ENCODE results near the gene KCNG2.

Gene KCNG2

GRCh38 chr18:79919089-79919488 is 121.4 kb downstream of the KCNG2 start:
- TF ChIP-seq, protein P1, sequence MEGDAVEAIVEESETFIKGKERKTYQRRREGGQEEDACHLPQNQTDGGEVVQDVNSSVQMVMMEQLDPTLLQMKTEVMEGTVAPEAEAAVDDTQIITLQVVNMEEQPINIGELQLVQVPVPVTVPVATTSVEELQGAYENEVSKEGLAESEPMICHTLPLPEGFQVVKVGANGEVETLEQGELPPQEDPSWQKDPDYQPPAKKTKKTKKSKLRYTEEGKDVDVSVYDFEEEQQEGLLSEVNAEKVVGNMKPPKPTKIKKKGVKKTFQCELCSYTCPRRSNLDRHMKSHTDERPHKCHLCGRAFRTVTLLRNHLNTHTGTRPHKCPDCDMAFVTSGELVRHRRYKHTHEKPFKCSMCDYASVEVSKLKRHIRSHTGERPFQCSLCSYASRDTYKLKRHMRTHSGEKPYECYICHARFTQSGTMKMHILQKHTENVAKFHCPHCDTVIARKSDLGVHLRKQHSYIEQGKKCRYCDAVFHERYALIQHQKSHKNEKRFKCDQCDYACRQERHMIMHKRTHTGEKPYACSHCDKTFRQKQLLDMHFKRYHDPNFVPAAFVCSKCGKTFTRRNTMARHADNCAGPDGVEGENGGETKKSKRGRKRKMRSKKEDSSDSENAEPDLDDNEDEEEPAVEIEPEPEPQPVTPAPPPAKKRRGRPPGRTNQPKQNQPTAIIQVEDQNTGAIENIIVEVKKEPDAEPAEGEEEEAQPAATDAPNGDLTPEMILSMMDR (conservative IDR thresholded peaks at IDR 0.05; ENCODE audit: control insufficient read depth, insufficient read depth, low read depth, low read length), result no peak
- no peak for DNase-seq (ENCODE audit: low read depth)
- no peak overlapping the region for H3K4me3 ChIP-seq (ENCODE audit: control insufficient read depth, low read depth, low read length)

- DNase-seq (ENCODE audit: low read depth), result no peak
- H3K4me3 ChIP-seq (ENCODE audit: control insufficient read depth, low read depth, low read length), result no peak overlapping the region
- TF ChIP-seq, protein P1 (conservative IDR thresholded peaks at IDR 0.05; ENCODE audit: control insufficient read depth, insufficient read depth, low read depth, low read length), result no peak
Observed at GRCh38 chr18:79921984-79922965, 124.5 kb downstream of the KCNG2 start.

DNA sequence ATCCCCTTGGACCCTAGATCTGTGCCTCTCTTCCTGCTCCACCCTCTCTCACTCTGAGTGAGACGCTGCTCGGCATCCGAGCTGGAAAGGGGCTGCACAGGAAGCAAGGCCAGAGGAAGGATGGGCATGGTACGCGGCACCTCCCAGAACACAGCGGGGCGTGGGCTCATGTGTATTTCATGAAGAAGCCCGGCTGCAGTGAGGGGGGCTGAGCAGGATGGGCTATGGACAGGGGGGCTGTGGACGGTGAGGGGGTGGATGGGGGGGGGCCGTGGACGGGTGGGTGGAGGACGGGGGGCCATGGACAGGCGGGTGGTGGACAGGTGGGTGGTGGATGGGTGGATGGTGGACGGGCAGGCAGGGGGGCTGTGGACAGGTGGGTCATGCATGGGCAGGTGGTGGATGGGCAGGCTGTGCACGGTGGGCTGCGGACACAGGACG is 125.3 kb downstream of the KCNG2 start:
- DNase-seq (ENCODE audit: low read depth), result no peak
- TF ChIP-seq, protein P1 (conservative IDR thresholded peaks at IDR 0.05; ENCODE audit: control insufficient read depth, insufficient read depth, low read depth, low read length), result no peak
- H3K4me3 ChIP-seq (ENCODE audit: control insufficient read depth, low read depth, low read length), result no peak overlapping the region

GRCh38 chr18:79923896-79924585 is 126.3 kb downstream of the KCNG2 start:
- no peak for DNase-seq (ENCODE audit: low read depth)
- TF ChIP-seq, protein P1 (conservative IDR thresholded peaks at IDR 0.05; ENCODE audit: control insufficient read depth, insufficient read depth, low read depth, low read length), result no peak
- no peak overlapping the region for H3K4me3 ChIP-seq (ENCODE audit: control insufficient read depth, low read depth, low read length)

- no peak for DNase-seq (ENCODE audit: low read depth)
- H3K4me3 ChIP-seq (ENCODE audit: control insufficient read depth, low read depth, low read length), result no peak overlapping the region
- TF ChIP-seq, protein P1 (conservative IDR thresholded peaks at IDR 0.05; ENCODE audit: control insufficient read depth, insufficient read depth, low read depth, low read length), result no peak
Observed at GRCh38 chr18:79924814-79925731, 127.3 kb downstream of the KCNG2 start.

GRCh38 chr18:79926306-79926705 is 128.6 kb downstream of the KCNG2 start:
- no peak for DNase-seq (ENCODE audit: low read depth)
- TF ChIP-seq, protein P1 (conservative IDR thresholded peaks at IDR 0.05; ENCODE audit: control insufficient read depth, insufficient read depth, low read depth, low read length), result no peak
- H3K4me3 ChIP-seq (ENCODE audit: control insufficient read depth, low read depth, low read length), result no peak overlapping the region

Data from fibroblast of mammary gland (primary cell).